K562 (cell line): ENCODE measurements around the gene IGF1R. TPM values are rescaled to one million over a fixed set of nuclear protein-coding genes. Genes with fewer than 3 reads are reported as not detected.

Source experiments
- ARNT ChIP-seq, 2 experiments: fragments of 450-650 bp; IDR thresholded peaks; 2 replicates each; pipeline ENCODE4 v1.6.1; 2016; ENCODE audit warnings: mild to moderate bottlenecking in 1 of 2
- ASH1L ChIP-seq: fragments of 450-650 bp; IDR thresholded peaks from 2 replicates; pipeline ENCODE4 v1.6.1; 2018; ENCODE audit warnings: borderline replicate concordance, mild to moderate bottlenecking, low read depth; ENCODE audit not compliant: partially characterized antibody
- BRF2 ChIP-seq: IDR thresholded peaks from 3 replicates; pipeline ENCODE4 v1.6.1; 2011; ENCODE audit warnings: borderline replicate concordance, mild to moderate bottlenecking; ENCODE audit not compliant: insufficient read length, insufficient read depth
- FOSL1 ChIP-seq: fragments of 200-800 bp; sonication (Bioruptor generic); conservative IDR thresholded peaks from 2 replicates; pipeline ENCODE4 v1.6.1; 2016; ENCODE audit warnings: missing genetic modification characterization, missing compliant biosample characterization
- KLF16 ChIP-seq: IDR thresholded peaks from 2 replicates; pipeline ENCODE4 v1.6.1; 2016; ENCODE audit warnings: antibody characterized with exemption
- NCOA2 ChIP-seq, 2 experiments: fragments of 450-650 bp; IDR thresholded peaks; 2 replicates each; pipeline ENCODE4 v1.6.1; 2018; ENCODE audit warnings: mild to moderate bottlenecking in 2 of 2, moderate library complexity in 1 of 2; ENCODE audit not compliant: partially characterized antibody in 2 of 2
- PHF21A ChIP-seq: fragments of 450-650 bp; IDR thresholded peaks from 2 replicates; pipeline ENCODE4 v1.6.1; 2017; ENCODE audit warnings: low read depth, borderline replicate concordance
- SREBF1 ChIP-seq: fragments of 150-350 bp; IDR thresholded peaks from 2 replicates; pipeline ENCODE4 v1.6.1; 2014; ENCODE audit warnings: antibody characterized with exemption, low read depth, low read length, borderline replicate concordance
- TFAM ChIP-seq: fragments of 250-450 bp; sonication (Bioruptor Pico); conservative IDR thresholded peaks from 2 replicates; pipeline ENCODE4 v1.5.0; 2021; ENCODE audit warnings: mild to moderate bottlenecking, moderate library complexity
- YBX1 ChIP-seq: fragments of 450-650 bp; IDR thresholded peaks from 2 replicates; pipeline ENCODE4 v1.7.1; 2016; ENCODE audit warnings: mild to moderate bottlenecking
- ZBTB49 ChIP-seq: sonication (generic); formaldehyde crosslinking; IDR thresholded peaks from 2 replicates; pipeline ENCODE4 v1.8.0; 2022; ENCODE audit warnings: missing genetic modification reagents, mild to moderate bottlenecking, borderline replicate concordance
- ZNF165 ChIP-seq: fragments of 250-450 bp; sonication (Bioruptor Pico); IDR thresholded peaks from 2 replicates; pipeline ENCODE4 v1.4.0; 2020; ENCODE audit warnings: borderline replicate concordance
- ZNF407 ChIP-seq: fragments of 450-650 bp; IDR thresholded peaks from 2 replicates; pipeline ENCODE4 v1.6.1; 2016; ENCODE audit warnings: low read depth
- ZNF512 ChIP-seq: IDR thresholded peaks from 2 replicates; pipeline ENCODE4 v1.6.1; 2016; ENCODE audit warnings: missing genetic modification characterization, missing compliant biosample characterization
- polyA plus RNA-seq, 8 experiments: library from polyadenylated mRNA; depleted of rRNA in 4 of 8; stranded (reverse) in 5 of 8; unstranded in 3 of 8; fragments of >200 nt; fragmentation: Nextera tagmentation in 2 of 8; fragmentation: Illumina TruSeq in 1 of 8; extraction: Ambion mirVana in 2 of 8; extraction: Trizol in 1 of 8; gene quantifications; 2 replicates each; pipeline versions ENCODE4 v1.2.1 to v1.2.3, GENCODE V29; 2011 to 2014; ENCODE audit warnings: inconsistent platforms in 1 of 8, missing spikeins in 1 of 8
- total RNA-seq, 7 experiments: library from RNA; depleted of rRNA in 6 of 7; stranded (reverse); fragments of >200 nt in 6 of 7; fragmentation: Illumina TruSeq in 2 of 7; extraction: Trizol in 2 of 7; gene quantifications; 2 replicates each; pipeline versions ENCODE4 v1.2.1 to v1.2.3, GENCODE V29; 2011 to 2021; ENCODE audit warnings: low replicate concordance in 1 of 7

The IGF1R gene
- total and polyA plus RNA-seq, 9 of the 15 experiments (the other 6 are each of a cell fraction or from before 2014, with no cell fraction given) = 0.35 to 8.0 (median 1.6) TPM

- TF ChIP-seq ASH1L (no peak), YBX1 (no peak), NCOA2 (IDR thresholded peaks at IDR 0.05; ENCODE audit: partially characterized antibody in 2 of 2) (no peak), BRF2 (no peak), PHF21A (no peak), SREBF1 (no peak), ZNF407 (no peak), ZBTB49 (no peak), ZNF512 (no peak), ZNF165 (no peak), FOSL1 (tag) (no peak), ARNT (IDR thresholded peaks at IDR 0.05) (no peak), TFAM (CRISPR knock-in tag) (no peak), KLF16 (no peak)
These were observed 524 bp downstream of the IGF1R start (continued) for GRCh38 chr15:98648654-98649471.
